Measurements from ENCODE around the gene SPTBN4.
A peak's percentile ranks its signal among the peaks of the same experiment; 100 is the strongest.
"Not testable (repeated sequence)": the region's sequence is repeated elsewhere in the genome, so short reads cannot be mapped to it uniquely, and the experiment has no call there.

SPTBN4 gene

DNA sequence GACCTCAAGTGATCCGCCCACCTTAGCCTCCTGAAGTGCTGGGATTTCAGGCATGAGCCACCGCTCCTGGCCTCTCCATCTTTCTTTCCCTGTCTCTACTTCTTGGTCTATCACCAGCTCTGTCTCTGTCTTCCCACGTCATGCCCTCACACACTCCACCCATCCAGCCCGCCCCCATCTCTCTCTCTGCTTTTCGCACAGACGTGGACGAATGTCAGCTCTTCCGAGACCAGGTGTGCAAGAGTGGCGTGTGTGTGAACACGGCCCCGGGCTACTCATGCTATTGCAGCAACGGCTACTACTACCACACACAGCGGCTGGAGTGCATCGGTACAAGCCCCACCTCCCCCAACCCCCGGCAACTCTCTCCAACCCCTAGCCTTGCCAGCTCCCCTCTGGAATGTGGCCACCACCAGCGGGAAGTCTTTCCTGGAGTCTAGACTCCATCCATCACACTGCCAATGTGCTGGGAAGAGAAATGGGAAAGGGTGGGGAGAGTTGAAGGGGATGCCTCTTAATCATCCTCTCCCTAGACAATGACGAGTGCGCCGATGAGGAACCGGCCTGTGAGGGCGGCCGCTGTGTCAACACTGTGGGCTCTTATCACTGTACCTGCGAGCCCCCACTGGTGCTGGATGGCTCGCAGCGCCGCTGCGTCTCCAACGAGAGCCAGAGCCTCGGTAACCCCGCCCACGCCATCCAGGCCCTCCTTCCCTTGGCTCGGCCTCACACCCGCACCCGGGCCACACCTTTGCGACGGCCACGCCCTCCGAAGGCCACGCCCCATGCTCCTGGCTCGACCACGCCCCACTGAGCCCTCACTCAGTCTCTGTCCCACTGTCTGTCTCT is 156.8 kb downstream of the SPTBN4 start:
- DNase-seq: peak; percentile 87

DNA sequence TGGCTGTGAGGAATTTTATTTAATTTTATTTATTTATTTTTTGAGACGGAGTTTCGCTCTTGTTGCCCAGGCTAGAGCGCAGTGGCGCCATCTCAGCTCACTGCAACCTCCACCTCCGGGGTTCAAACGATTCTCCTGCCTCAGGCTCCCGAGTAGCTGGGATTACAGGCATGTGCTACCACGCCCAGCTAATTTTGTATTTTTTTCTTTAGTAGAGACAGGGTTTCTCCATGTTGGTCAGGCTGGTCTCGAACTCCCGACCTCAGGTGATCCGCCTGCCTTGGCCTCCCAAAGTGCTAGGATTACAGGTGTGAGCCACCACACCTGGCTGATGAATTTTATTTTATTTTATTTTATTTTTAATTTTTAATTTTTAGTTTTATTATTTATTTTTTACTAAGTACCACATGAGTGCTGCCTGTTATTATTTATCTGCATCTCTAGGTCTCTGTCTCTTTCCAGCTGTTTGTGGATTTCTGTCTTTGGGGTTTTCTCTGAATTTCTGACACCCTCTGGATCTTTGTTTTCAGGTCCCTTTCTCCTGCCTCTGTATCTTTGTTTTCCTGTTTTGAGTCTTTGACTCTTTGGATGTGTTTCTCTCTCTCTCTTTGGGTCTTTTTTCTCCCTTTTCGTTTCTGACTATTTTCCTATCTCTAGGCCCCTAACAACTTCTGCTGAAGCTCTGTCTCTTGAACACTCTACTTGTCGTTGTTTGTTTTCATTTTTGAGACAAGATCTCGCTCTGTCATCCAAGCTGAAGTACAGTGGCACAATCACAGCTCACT is 157.8 kb downstream of the SPTBN4 start:
- not testable (repeated sequence) for DNase-seq

DNA sequence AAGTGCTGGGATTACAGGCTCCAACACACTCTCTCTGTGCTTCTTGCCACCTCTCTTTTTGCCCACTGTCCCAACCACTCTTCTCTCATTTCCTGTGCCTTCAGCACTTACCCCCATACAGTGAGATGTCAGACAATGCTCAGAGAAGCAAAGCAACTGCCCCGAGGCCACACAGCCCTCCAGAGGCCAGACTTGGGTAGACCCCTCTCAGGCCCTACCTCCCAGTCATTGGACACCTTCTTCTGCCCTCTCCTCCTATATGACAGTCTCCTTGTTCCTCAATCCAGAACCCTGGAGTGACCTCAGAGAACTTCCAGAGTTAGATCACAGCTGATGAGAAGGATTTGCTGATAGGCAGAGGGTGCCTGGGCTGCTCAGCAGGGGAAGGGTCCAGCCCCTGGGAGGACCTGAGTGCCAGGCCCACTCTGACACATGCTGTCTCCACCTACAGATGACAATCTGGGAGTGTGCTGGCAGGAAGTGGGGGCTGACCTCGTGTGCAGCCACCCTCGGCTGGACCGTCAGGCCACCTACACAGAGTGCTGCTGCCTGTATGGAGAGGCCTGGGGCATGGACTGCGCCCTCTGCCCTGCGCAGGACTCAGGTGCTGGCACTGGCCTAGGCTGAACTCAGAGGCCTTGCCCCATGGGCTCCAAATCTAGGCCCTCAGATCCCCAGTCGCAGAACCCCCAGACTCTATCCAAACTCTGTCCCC is 158.8 kb downstream of the SPTBN4 start:
- DNase-seq: no peak
